Aorta (tissue), 5 donors: ENCODE data around the gene CBY1. TPM values are rescaled to one million over a fixed set of nuclear protein-coding genes. Genes with fewer than 3 reads are reported as not detected.

Experiments
- ATAC-seq: fragments of 200-7000 bp; cut with Tn5 transposase; one replicate; pipeline ENCODE4 v1.9.1; 2022; ENCODE audit warnings: moderate library complexity; ENCODE audit not compliant: low FRiP score
- DNase-seq, 2 donors: peaks; one replicate each; pipeline ENCODE4 v3.0.0-alpha.2; 2020
- H3K27ac ChIP-seq, 2 donors: one replicate each; pipeline ENCODE4 v1.5.1; 2013; ENCODE audit warnings: low read length in 2 of 2, mild to moderate bottlenecking in 2 of 2, moderate library complexity in 2 of 2, control low read depth in 1 of 2, inconsistent platforms in 1 of 2, low read depth in 1 of 2
- H3K27me3 ChIP-seq, 2 donors: one replicate each; pipeline ENCODE4 v1.6.1; 2013; ENCODE audit warnings: control low read depth in 1 of 2, low read length in 1 of 2, mild to moderate bottlenecking in 1 of 2, moderate library complexity in 1 of 2; ENCODE audit not compliant: insufficient read depth in 2 of 2, control insufficient read depth in 1 of 2
- H3K36me3 ChIP-seq, 2 donors: one replicate each; pipeline ENCODE4 v1.6.1; 2013; ENCODE audit warnings: control low read depth in 1 of 2, low read length in 1 of 2, mild to moderate bottlenecking in 1 of 2; ENCODE audit not compliant: insufficient read depth in 2 of 2, control insufficient read depth in 1 of 2
- H3K4me1 ChIP-seq, 2 donors: one replicate each; pipeline ENCODE4 v1.6.1; 2013; ENCODE audit warnings: low read length in 2 of 2, control low read depth in 1 of 2, mild to moderate bottlenecking in 1 of 2, moderate library complexity in 1 of 2; ENCODE audit not compliant: insufficient read depth in 2 of 2, control insufficient read depth in 1 of 2
- H3K4me3 ChIP-seq, 2 donors: one replicate each; pipeline ENCODE4 v1.5.1; 2013; ENCODE audit warnings: low read length in 2 of 2, control low read depth in 1 of 2, mild to moderate bottlenecking in 1 of 2
- H3K9me3 ChIP-seq: one replicate; pipeline ENCODE4 v1.6.1; 2013; ENCODE audit warnings: mild to moderate bottlenecking, low read length; ENCODE audit not compliant: control insufficient read depth
- WGBS, 2 donors: extraction: QIAGEN DNeasy Blood & Tissue Kit; methylation state at CpG; one replicate each; pipeline ENCODE4 v1.1.7; 2013; 5-methylcytosine and 5-hydroxymethylcytosine counted together
- intact Hi-C, 2 donors: fragments of 100-400 bp; cut with DNase I; formaldehyde crosslinking; loops; one replicate each; pipeline versions ENCODE4 v1.14.2 to v1.15.0; 2022
- long read RNA-seq, 2 donors: library from polyadenylated mRNA; unstranded; transcript quantifications; one replicate each; pipeline ENCODE4 v2.0.0, GENCODE V29; 2020 to 2021
- polyA plus RNA-seq, 2 donors: library from polyadenylated mRNA; stranded (reverse); fragments of 200-250 nt; gene quantifications; one replicate each; pipeline ENCODE4 v1.2.3, GENCODE V29; 2013
- total RNA-seq, 2 donors: library from RNA; stranded (reverse); fragmentation: NEBNext Ultra II Directional; extraction: Animal tissue kit (Norgen Biotek cat#: 25700); gene quantifications; one replicate each; pipeline ENCODE4 v1.2.1, GENCODE V29; 2021
- donor health status: healthy with polysubstance abuse.
- donor health status: Bipolar disorder and iron deficiency.
- donor health status: DM: no; HTN: no; CAD: no.
- donor health status: DM: no; HTN: no; CAD: no.
- donor health status: DM: yes; HTN: yes; CAD: no.

CBY1 gene
- total RNA-seq (10 to 100 TPM; 24.0 to 35.2 TPM), polyA plus RNA-seq (10 to 100 TPM; 64.6 to 66.5 TPM)
- long read RNA-seq, donor 1, transcript CBY1-201 (5 exons, 1,133 nt): major isoform, 11 of 29 reads
- long read RNA-seq, donor 1, partial matches to known transcripts: 2 of 29 reads
- long read RNA-seq, donor 1, other reads (novel, unspliced or antisense): 9 of 29 reads
- long read RNA-seq, donor 2, transcript CBY1-201 (5 exons, 1,133 nt): major isoform, 11 of 20 reads
- long read RNA-seq, donor 2, partial matches to known transcripts: 2 of 20 reads
- long read RNA-seq, donor 2, other reads (novel, unspliced or antisense): 5 of 20 reads

- Histone ChIP-seq H3K4me1 (no peaks in the 10 kb centered on the region), H3K9me3 (no peaks in the 10 kb centered on the region), H3K36me3 (no peaks in the 10 kb centered on the region), H3K27ac (peak within 1 kb of the TSS in 1 of 2 donors; percentile 55), H3K27me3 (no peaks in the 10 kb centered on the region), H3K4me3 (peak within 1 kb of the TSS; percentile 53 to 97)
- ATAC-seq: peak; percentile 96
- intact Hi-C loops: no loop called here
- WGBS, 2 donors: 0% methylated on average over 57 to 66 of the region's 66 CpGs
- DNase-seq: peak; percentile 93 to 96
Observed at GRCh38 chr22:38656256-38657044, at the start of gene CBY1, which contains the start of gene FAM227A. Gene CBY1, plus strand, starts transcription at chr22:38656638. Its CDS starts 11,417 bp downstream, at chr22:38668055. Gene FAM227A, minus strand, starts transcription at chr22:38656392. Its CDS starts 6,224 bp downstream, at chr22:38650168.

DNA sequence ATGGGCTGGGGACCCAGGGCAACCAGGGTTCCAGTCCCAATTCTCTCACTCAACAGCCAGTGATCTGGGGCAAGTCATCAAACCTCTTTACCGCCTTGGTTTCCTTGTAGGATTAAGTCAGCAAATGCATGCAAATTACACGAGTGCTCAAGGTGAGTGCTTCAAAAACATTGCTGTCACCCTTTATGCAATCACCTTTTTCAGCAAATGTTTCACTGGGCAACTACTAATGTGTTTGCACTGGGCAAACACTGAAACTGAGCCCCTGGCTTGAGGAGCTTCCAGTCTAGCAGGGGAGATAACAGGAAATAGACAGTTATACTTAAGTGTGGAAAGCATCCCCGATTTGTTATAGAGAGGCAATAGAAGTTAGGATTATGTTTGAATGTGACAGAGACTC, 48.8 kb upstream of the CBY1 start:
- Histone ChIP-seq H3K36me3 (no peaks in the 10 kb centered on the region), H3K27me3 (no peaks in the 10 kb centered on the region), H3K4me1 (no peaks in the 10 kb centered on the region), H3K27ac (no peak overlapping the region), H3K4me3 (no peak overlapping the region), H3K9me3 (no peaks in the 10 kb centered on the region)
- intact Hi-C loops: no loop called here
- DNase-seq: no peak
- WGBS, 2 donors: 94 to 96% methylated on average over 3 of the region's 3 CpGs
- ATAC-seq: no peak

- Histone ChIP-seq H3K36me3 (no peaks in the 10 kb centered on the region), H3K27ac (no peak overlapping the region), H3K4me1 (no peaks in the 10 kb centered on the region), H3K27me3 (no peaks in the 10 kb centered on the region), H3K9me3 (no peaks in the 10 kb centered on the region), H3K4me3 (no peak overlapping the region)
- WGBS, 2 donors: 78% methylated on average over 13 of the region's 13 CpGs
- DNase-seq: no peak
- intact Hi-C loops: no loop called here
- no peak for ATAC-seq
Observed at GRCh38 chr22:38608992-38609750, 47.3 kb upstream of the CBY1 start.

DNA sequence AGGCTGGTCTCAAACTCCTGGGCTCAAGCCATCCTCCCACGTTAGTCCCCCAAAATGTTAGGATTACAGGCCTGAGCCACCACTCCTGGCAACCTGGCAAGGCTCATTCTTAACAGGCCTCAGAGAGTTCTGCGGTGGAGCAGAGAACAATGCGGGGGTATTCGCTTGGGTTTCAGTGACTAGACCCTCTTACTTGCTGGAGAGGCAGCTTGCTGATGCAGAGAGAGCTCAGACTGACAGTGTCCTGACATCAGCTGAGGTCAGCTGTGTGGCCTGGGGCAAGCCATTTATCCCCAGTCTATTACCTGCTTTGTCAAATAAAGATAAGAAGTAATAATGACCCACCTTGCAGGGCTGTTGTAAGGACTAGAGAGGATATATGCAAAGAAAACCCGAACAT, 46.2 kb upstream of the CBY1 start:
- Histone ChIP-seq H3K9me3 (no peaks in the 10 kb centered on the region), H3K27ac (no peak overlapping the region), H3K36me3 (no peaks in the 10 kb centered on the region), H3K4me3 (no peak overlapping the region), H3K27me3 (no peaks in the 10 kb centered on the region), H3K4me1 (no peaks in the 10 kb centered on the region)
- intact Hi-C loops: no loop called here
- ATAC-seq (no peak), DNase-seq (no peak)
- WGBS, 2 donors: 91 to 94% methylated on average over 5 of the region's 5 CpGs

- Histone ChIP-seq H3K9me3 (no peaks in the 10 kb centered on the region), H3K27me3 (no peaks in the 10 kb centered on the region), H3K27ac (no peak overlapping the region), H3K4me1 (no peaks in the 10 kb centered on the region), H3K36me3 (no peaks in the 10 kb centered on the region), H3K4me3 (no peak overlapping the region)
- DNase-seq (no peak), ATAC-seq (no peak)
- 97% methylated on average over 5 of the region's 5 CpGs for WGBS, 2 donors
- intact Hi-C loops: no loop called here
Observed at GRCh38 chr22:38611559-38611958, 44.9 kb upstream of the CBY1 start.

GRCh38 chr22:38612217-38613006, 44.0 kb upstream of the CBY1 start:
- Histone ChIP-seq H3K36me3 (no peaks in the 10 kb centered on the region), H3K9me3 (no peaks in the 10 kb centered on the region), H3K27me3 (no peaks in the 10 kb centered on the region), H3K4me1 (no peaks in the 10 kb centered on the region), H3K4me3 (no peak overlapping the region), H3K27ac (no peak overlapping the region)
- ATAC-seq: no peak
- intact Hi-C loops: no loop called here
- no peak for DNase-seq
- WGBS, 2 donors: 77 to 82% methylated on average over 5 of the region's 5 CpGs

DNA sequence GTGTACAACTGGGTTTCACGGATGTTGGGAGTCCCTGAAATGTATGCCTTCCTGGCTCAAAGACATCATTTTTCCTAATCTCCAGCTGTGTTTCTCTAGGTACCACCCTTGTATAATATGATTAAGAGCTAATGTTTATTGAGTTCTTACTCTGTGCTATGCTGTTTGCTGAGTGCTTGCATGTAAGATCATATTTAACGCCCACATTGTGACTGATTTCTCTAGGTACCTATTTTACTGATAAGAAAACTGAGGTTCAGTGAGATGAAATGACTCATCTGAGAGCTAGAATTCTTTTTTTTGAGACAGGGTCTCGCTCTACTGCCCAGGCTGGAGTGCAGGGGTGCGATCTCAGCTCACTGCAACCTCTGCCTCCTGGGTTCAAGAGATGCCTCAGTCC, 42.9 kb upstream of the CBY1 start:
- 90 to 92% methylated on average over 4 of the region's 4 CpGs for WGBS, 2 donors

More for the DNA sequence above, 42.9 kb upstream of the CBY1 start:
- Histone ChIP-seq H3K4me1 (no peaks in the 10 kb centered on the region), H3K36me3 (no peaks in the 10 kb centered on the region), H3K27me3 (no peaks in the 10 kb centered on the region), H3K4me3 (no peak overlapping the region), H3K27ac (no peak overlapping the region), H3K9me3 (no peaks in the 10 kb centered on the region)
- no peak for ATAC-seq
- DNase-seq: no peak
- intact Hi-C loops: no loop called here
